Kidney epithelial cell (primary cell): ENCODE results near the gene GUCA1A. TPM values are rescaled to one million over a fixed set of nuclear protein-coding genes. Genes with fewer than 3 reads are reported as not detected.

Experiments
- DNase-seq: peaks from one replicate; pipeline ENCODE4 v3.0.0-alpha.2; 2010; ENCODE audit warnings: low read depth
- H3K27me3 ChIP-seq: 2 replicates; pipeline ENCODE4 v1.6.0; 2011; ENCODE audit warnings: low read length; ENCODE audit not compliant: control insufficient read depth, insufficient read depth
- H3K36me3 ChIP-seq: 2 replicates; pipeline ENCODE4 v1.5.1; 2011; ENCODE audit warnings: low read length; ENCODE audit not compliant: control insufficient read depth, insufficient read depth
- H3K4me3 ChIP-seq: 2 replicates; pipeline ENCODE4 v1.5.1; 2011; ENCODE audit warnings: low read depth, mild to moderate bottlenecking, control low read depth, low read length
- total RNA-seq: library from RNA; depleted of rRNA; stranded (reverse); fragments of >200 nt; gene quantifications from 2 replicates; pipeline ENCODE4 v1.2.3, GENCODE V29; 2015
- TF ChIP-seq, protein P1 (sequence below): IDR thresholded peaks from 2 replicates; pipeline ENCODE4 v1.5.1; 2011; ENCODE audit warnings: mild to moderate bottlenecking, moderate library complexity, low read length, control low read depth, inconsistent platforms; ENCODE audit not compliant: insufficient read depth, poor library complexity, severe bottlenecking

The GUCA1A gene
- total RNA-seq, 1 donor from 2014 or later, result 0.25 TPM

DNA sequence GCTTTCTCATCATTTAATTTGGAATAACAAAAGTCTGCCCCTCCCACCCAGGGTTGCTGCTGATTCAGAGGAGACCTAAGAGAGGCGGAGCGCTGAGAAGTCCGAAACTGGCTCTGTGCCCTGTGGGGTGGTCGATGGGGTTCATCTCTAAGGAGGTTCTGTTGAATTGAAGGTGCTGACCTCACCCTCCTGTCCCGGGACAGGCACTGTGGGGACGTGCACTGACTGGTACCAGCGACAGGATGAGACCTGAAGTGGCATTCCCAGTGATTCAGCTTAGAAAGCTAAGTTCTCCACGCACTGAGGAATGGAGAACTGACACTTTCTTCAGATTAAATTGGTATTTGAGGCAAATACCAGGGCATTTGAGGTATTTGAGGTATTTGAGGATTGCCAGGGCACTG lies 20.3 kb downstream of the GUCA1A start:
- DNase-seq, result no peak
- TF ChIP-seq, protein P1, sequence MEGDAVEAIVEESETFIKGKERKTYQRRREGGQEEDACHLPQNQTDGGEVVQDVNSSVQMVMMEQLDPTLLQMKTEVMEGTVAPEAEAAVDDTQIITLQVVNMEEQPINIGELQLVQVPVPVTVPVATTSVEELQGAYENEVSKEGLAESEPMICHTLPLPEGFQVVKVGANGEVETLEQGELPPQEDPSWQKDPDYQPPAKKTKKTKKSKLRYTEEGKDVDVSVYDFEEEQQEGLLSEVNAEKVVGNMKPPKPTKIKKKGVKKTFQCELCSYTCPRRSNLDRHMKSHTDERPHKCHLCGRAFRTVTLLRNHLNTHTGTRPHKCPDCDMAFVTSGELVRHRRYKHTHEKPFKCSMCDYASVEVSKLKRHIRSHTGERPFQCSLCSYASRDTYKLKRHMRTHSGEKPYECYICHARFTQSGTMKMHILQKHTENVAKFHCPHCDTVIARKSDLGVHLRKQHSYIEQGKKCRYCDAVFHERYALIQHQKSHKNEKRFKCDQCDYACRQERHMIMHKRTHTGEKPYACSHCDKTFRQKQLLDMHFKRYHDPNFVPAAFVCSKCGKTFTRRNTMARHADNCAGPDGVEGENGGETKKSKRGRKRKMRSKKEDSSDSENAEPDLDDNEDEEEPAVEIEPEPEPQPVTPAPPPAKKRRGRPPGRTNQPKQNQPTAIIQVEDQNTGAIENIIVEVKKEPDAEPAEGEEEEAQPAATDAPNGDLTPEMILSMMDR, result no peak
- H3K36me3 ChIP-seq, result no peaks in the 10 kb centered on the region
- no peak overlapping the region for H3K4me3 ChIP-seq
- no peaks in the 10 kb centered on the region for H3K27me3 ChIP-seq

DNA sequence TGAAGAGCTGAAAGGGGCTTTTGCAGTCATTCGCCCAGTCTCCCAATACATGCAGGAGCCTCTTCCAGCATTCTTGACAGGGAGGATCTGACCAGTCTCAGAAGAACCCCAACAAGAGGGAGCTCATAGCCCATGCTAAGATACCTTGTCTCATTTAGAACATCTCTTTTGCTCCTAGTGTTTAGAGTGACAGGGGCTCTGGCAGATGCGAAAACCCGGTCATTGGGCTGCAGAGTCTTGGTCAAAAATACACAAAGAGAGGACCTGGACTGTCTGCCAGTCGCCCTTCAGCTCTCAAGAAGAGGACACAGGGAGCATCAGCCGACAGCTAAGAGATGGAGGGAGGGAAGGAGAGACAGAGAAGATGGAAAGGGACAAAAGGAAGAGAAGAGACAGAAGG lies 20.9 kb downstream of the GUCA1A start:
- DNase-seq, result no peak
- no peaks in the 10 kb centered on the region for H3K36me3 ChIP-seq
- TF ChIP-seq, protein P1, result no peak
- H3K4me3 ChIP-seq, result no peak overlapping the region
- no peaks in the 10 kb centered on the region for H3K27me3 ChIP-seq

GRCh38 chr6:42195415-42195814 lies 22.3 kb downstream of the GUCA1A start:
- TF ChIP-seq, protein P1, result no peak
- DNase-seq, result no peak
- Histone ChIP-seq H3K36me3 (no peaks in the 10 kb centered on the region), H3K4me3 (no peak overlapping the region), H3K27me3 (no peaks in the 10 kb centered on the region)

GRCh38 chr6:42197555-42198362 lies 24.6 kb downstream of the GUCA1A start:
- TF ChIP-seq, protein P1, result no peak
- DNase-seq, result no peak
- Histone ChIP-seq H3K4me3 (no peak overlapping the region), H3K27me3 (no peaks in the 10 kb centered on the region), H3K36me3 (no peaks in the 10 kb centered on the region)

DNA sequence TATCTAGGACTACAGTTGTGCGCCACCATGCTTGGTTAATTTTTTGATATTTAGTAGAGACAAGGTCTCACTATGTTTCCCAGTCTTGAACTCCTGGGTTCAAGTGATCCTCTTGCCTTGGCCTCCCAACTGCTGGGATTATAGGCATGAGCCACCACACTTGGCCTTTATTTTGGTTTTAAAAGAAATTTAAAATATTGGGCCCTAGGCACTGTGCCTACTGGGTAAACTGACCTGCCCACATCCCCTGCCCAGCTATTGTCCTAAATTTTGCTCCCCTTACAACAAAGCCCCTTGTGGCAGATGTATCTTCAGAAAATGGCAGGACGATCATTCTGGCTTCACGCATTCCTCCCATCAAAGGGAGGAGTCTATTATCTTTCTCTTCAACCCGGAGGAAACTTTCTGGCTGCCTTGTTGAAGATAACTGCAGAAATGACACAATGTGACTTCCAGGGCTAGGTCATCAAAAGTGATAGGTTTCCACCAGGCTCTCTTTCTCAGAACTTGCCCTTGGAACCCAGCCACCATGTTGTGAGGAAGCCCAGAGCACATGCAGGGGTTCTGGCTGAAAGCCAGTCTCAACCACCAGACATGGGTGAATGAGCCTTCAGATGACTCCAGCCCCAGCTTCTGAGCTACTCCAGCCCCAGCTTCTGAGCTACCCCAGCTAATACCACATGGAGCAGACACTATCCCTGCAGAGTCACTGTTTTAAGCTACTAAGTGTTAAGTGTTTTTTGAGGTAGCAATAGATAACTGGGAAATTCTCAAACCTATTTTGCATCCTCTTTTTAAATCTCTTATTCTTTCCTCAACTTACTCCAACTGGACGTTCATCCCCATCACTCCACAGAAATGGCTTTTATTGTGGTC lies 26.2 kb downstream of the GUCA1A start:
- H3K36me3 ChIP-seq, result no peaks in the 10 kb centered on the region
- H3K4me3 ChIP-seq, result no peak overlapping the region
- no peaks in the 10 kb centered on the region for H3K27me3 ChIP-seq
- TF ChIP-seq, protein P1, result no peak
- no peak for DNase-seq
